Panc1 (cell line): Measurements from ENCODE around the gene TBXAS1. TPM values are rescaled to one million over a fixed set of nuclear protein-coding genes. Genes with fewer than 3 reads are reported as not detected.

Source experiments
- ATAC-seq: fragments of 200-7000 bp; cut with Tn5 transposase; 2 replicates; pipeline ENCODE4 v1.9.1; 2020; ENCODE audit warnings: mild to moderate bottlenecking, moderate library complexity
- BruUV-seq: library from RNA; stranded (reverse); fragments of 400-500 nt; replicated peaks from 2 replicates; lab custom pipeline; 2021; lab: Mats Ljungman, UMichigan
- CTCF ChIA-PET: fragments of 300-600 bp; sonication (Branson Sonifier 250); formaldehyde crosslinking; loops from one replicate; lab custom pipeline; 2022; ENCODE audit warnings: antibody characterized with exemption; lab: Charles Lee
- POLR2A ChIA-PET: fragments of 300-600 bp; sonication (Branson Sonifier 250); formaldehyde crosslinking; loops from one replicate; lab custom pipeline; 2022; ENCODE audit warnings: antibody characterized with exemption; lab: Charles Lee
- DNase-seq: peaks from one replicate; pipeline ENCODE4 v3.0.0-alpha.2; 2010; ENCODE audit warnings: low read depth, low spot score
- H3K27ac ChIP-seq: 2 replicates; pipeline ENCODE4 v1.5.1; 2011; ENCODE audit warnings: mild to moderate bottlenecking, low read length, inconsistent platforms
- H3K27me3 ChIP-seq: fragments of 200-500 bp; sonication (Bioruptor generic); 2 replicates; pipeline ENCODE4 v1.6.0; 2014; ENCODE audit warnings: low read length, inconsistent platforms; ENCODE audit not compliant: control insufficient read depth, insufficient read depth
- H3K36me3 ChIP-seq: fragments of 200-500 bp; sonication (Bioruptor generic); 2 replicates; pipeline ENCODE4 v1.5.1; 2014; ENCODE audit warnings: inconsistent platforms, mild to moderate bottlenecking, low read length, moderate library complexity; ENCODE audit not compliant: control insufficient read depth, insufficient read depth
- H3K4me1 ChIP-seq: 2 replicates; pipeline ENCODE4 v1.5.1; 2011; ENCODE audit warnings: inconsistent platforms, mild to moderate bottlenecking, low read length, moderate library complexity; ENCODE audit not compliant: control insufficient read depth, insufficient read depth
- H3K4me3 ChIP-seq, 2 experiments: 2 replicates each; pipeline ENCODE4 v1.5.1; 2011 to 2012; ENCODE audit warnings: low read depth in 2 of 2, low read length in 2 of 2, mild to moderate bottlenecking in 2 of 2, inconsistent platforms in 1 of 2, moderate library complexity in 1 of 2
- H3K9me3 ChIP-seq: fragments of 200-500 bp; sonication (Bioruptor generic); 2 replicates; pipeline ENCODE4 v1.5.1; 2014; ENCODE audit warnings: low read depth, mild to moderate bottlenecking, inconsistent platforms, low read length, moderate library complexity; ENCODE audit not compliant: control insufficient read depth, insufficient read depth
- POLR2AphosphoS5 ChIP-seq: IDR thresholded peaks from 2 replicates; pipeline ENCODE4 v1.6.1; 2012; ENCODE audit warnings: mild to moderate bottlenecking, low read depth, low read length, moderate library complexity
- SIN3A ChIP-seq: IDR thresholded peaks from 2 replicates; pipeline ENCODE4 v1.6.1; 2012; ENCODE audit warnings: low read depth, mild to moderate bottlenecking, low read length, moderate library complexity, borderline replicate concordance; ENCODE audit not compliant: insufficient read depth
- TCF7L2 ChIP-seq: IDR thresholded peaks from 2 replicates; pipeline ENCODE4 v1.6.1; 2011; ENCODE audit warnings: mild to moderate bottlenecking, low read depth, low read length, inconsistent platforms
- in situ Hi-C: cut with HindIII; loops from 2 replicates; pipeline ENCODE4 v1.10.0; 2016; ENCODE audit warnings: low sequenced_read_pairs, low pct_unique_long_range_greater_than_20kb
- intact Hi-C: fragments of 100-400 bp; cut with micrococcal nuclease; formaldehyde crosslinking; loops from one replicate; pipeline ENCODE4 v1.10.0; 2022; ENCODE audit not compliant: unreplicated experiment
- total RNA-seq: library from RNA; stranded (reverse); gene quantifications from one replicate; pipeline ENCODE4 v1.2.1, GENCODE V29; 2021; ENCODE audit not compliant: unreplicated experiment
- TF ChIP-seq, protein P1 (sequence below), 2 experiments: IDR thresholded peaks; 2 replicates each; pipeline ENCODE4 v1.6.1; 2011 to 2012; ENCODE audit warnings: low read depth in 2 of 2, control low read depth in 1 of 2, low read length in 1 of 2, mild to moderate bottlenecking in 1 of 2, moderate library complexity in 1 of 2; ENCODE audit not compliant: insufficient read depth in 1 of 2
- TF ChIP-seq, protein P2 (sequence below): fragments of 450-650 bp; IDR thresholded peaks from 2 replicates; pipeline ENCODE4 v1.5.1; 2017; ENCODE audit warnings: mild to moderate bottlenecking

The TBXAS1 gene
- total RNA-seq, 1 experiment from 2014 or later, result 4.4 TPM

DNA sequence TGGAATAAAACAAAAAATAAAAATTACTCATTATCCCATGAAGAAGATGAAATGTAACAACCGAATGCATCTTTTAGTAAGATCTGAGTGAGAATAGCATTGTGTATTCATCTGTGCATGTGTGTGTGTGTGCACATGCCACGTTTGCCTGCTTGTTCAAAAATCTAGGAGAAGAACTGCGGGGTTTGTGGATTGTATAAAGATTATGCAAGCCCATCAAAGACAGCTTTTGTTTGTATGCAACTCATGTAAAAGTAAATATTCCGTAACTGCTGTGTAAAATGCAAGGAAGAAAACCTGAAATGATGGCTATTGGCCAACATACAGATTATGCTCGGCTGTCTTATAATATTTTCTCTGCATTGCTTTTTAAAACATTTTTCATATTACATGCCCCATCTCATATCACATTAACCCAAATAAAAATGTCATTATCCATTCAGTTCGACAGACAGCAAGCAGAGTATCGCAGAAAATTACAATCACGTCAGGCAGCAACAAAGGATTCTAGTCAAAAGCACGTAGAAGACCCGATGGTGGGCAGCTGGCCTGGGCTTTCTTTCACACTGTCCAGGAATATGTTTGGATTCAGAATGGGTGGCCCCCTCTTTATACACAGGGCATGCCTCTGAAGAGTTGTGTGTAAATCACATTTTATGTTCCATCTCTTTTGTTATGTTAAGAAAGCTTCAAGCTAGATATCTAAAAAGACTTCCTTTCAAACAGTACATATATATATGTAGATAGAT, 119.7 kb downstream of the TBXAS1 start:
- DNase-seq (no peak), ATAC-seq (no peak)
- H3K9me3 ChIP-seq, result no peaks in the 10 kb centered on the region
- H3K4me1 ChIP-seq, result no peaks in the 10 kb centered on the region; the same call in 1 of the 2 replicates
- TF ChIP-seq SIN3A (no peak), POLR2AphosphoS5 (no peak), TCF7L2 (no peak)
- TF ChIP-seq, protein P1, sequence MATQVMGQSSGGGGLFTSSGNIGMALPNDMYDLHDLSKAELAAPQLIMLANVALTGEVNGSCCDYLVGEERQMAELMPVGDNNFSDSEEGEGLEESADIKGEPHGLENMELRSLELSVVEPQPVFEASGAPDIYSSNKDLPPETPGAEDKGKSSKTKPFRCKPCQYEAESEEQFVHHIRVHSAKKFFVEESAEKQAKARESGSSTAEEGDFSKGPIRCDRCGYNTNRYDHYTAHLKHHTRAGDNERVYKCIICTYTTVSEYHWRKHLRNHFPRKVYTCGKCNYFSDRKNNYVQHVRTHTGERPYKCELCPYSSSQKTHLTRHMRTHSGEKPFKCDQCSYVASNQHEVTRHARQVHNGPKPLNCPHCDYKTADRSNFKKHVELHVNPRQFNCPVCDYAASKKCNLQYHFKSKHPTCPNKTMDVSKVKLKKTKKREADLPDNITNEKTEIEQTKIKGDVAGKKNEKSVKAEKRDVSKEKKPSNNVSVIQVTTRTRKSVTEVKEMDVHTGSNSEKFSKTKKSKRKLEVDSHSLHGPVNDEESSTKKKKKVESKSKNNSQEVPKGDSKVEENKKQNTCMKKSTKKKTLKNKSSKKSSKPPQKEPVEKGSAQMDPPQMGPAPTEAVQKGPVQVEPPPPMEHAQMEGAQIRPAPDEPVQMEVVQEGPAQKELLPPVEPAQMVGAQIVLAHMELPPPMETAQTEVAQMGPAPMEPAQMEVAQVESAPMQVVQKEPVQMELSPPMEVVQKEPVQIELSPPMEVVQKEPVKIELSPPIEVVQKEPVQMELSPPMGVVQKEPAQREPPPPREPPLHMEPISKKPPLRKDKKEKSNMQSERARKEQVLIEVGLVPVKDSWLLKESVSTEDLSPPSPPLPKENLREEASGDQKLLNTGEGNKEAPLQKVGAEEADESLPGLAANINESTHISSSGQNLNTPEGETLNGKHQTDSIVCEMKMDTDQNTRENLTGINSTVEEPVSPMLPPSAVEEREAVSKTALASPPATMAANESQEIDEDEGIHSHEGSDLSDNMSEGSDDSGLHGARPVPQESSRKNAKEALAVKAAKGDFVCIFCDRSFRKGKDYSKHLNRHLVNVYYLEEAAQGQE (IDR thresholded peaks at IDR 0.05; ENCODE audit: insufficient read depth in 1 of 2, low read depth in 2 of 2, low read length in 1 of 2), result no peak
- TF ChIP-seq, protein P2, sequence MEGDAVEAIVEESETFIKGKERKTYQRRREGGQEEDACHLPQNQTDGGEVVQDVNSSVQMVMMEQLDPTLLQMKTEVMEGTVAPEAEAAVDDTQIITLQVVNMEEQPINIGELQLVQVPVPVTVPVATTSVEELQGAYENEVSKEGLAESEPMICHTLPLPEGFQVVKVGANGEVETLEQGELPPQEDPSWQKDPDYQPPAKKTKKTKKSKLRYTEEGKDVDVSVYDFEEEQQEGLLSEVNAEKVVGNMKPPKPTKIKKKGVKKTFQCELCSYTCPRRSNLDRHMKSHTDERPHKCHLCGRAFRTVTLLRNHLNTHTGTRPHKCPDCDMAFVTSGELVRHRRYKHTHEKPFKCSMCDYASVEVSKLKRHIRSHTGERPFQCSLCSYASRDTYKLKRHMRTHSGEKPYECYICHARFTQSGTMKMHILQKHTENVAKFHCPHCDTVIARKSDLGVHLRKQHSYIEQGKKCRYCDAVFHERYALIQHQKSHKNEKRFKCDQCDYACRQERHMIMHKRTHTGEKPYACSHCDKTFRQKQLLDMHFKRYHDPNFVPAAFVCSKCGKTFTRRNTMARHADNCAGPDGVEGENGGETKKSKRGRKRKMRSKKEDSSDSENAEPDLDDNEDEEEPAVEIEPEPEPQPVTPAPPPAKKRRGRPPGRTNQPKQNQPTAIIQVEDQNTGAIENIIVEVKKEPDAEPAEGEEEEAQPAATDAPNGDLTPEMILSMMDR, result no peak
- intact Hi-C loops, result no loop called here
- CTCF ChIA-PET, result no interaction called here
- no peaks in the 10 kb centered on the region for H3K36me3 ChIP-seq
- no peak overlapping the region for H3K4me3 ChIP-seq
- POLR2A ChIA-PET, result no interaction called here
- in situ Hi-C loops, result no loop called here
- BruUV-seq, result no TSS peak
- H3K27ac ChIP-seq, result no peak overlapping the region
- H3K27me3 ChIP-seq, result no peaks in the 10 kb centered on the region

DNA sequence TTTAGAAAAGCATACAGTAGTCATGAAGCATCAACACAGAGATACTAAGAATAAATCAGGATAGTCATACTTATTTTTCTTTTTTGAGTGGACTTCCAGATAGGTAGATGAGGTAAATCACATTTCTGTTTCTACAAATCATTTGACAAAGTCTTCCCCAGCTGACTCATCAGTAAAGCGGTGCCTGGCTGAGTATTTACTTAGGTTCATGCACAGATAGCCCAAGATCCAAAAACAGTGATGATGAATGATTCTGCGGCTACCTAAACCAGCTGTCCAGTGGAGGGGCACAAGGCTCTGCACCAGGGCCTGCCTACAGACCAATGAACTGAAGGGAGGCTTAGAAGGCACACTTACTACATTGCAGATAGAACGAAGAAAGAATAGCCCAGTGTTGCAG, 120.6 kb downstream of the TBXAS1 start:
- no peaks in the 10 kb centered on the region for H3K27me3 ChIP-seq
- H3K27ac ChIP-seq, result no peak overlapping the region
- H3K4me3 ChIP-seq, result no peak overlapping the region
- H3K4me1 ChIP-seq, result no peaks in the 10 kb centered on the region; the same call in 1 of the 2 replicates
- no peaks in the 10 kb centered on the region for H3K36me3 ChIP-seq
- CTCF ChIA-PET, result no interaction called here
- ATAC-seq (no peak), DNase-seq (no peak)
- in situ Hi-C loops, result no loop called here
- BruUV-seq, result no TSS peak
- no peaks in the 10 kb centered on the region for H3K9me3 ChIP-seq
- intact Hi-C loops, result no loop called here
- TF ChIP-seq POLR2AphosphoS5, result no peak
- TF ChIP-seq, protein P2, result no peak
- no peak for TF ChIP-seq TCF7L2
- TF ChIP-seq, protein P1 (IDR thresholded peaks at IDR 0.05; ENCODE audit: insufficient read depth in 1 of 2, low read depth in 2 of 2, low read length in 1 of 2), result no peak
- no peak for TF ChIP-seq SIN3A
- POLR2A ChIA-PET, result no interaction called here
